Keratinocyte (primary cell): ENCODE measurements around the gene PBX2.

Experiments used
- CTCF ChIP-seq, 3 experiments: IDR thresholded peaks in 1 of 3; conservative IDR thresholded peaks in 1 of 3; optimal IDR thresholded peaks in 1 of 3; 2 replicates in 2 of 3; 3 replicates in 1 of 3; pipeline versions ENCODE3 to v1.5.1; 2011; ENCODE audit warnings: low read length in 3 of 3, mild to moderate bottlenecking in 3 of 3, moderate library complexity in 2 of 3, control low read depth in 1 of 3, inconsistent platforms in 1 of 3; ENCODE audit not compliant: insufficient read depth in 2 of 3; ENCODE audit errors: extremely low read depth in 1 of 3
- EZH2 ChIP-seq: IDR thresholded peaks from one replicate; pipeline ENCODE4 v1.6.1; 2012; ENCODE audit warnings: inconsistent platforms, mild to moderate bottlenecking, low read length, moderate library complexity

- TF ChIP-seq CTCF (optimal IDR thresholded peaks at IDR 0.05 in 1 of 3, IDR thresholded peaks at IDR 0.05 in 1 of 3, conservative IDR thresholded peaks at IDR 0.05 in 1 of 3; ENCODE audit: extremely low read depth in 1 of 3, insufficient read depth in 2 of 3, low read length in 3 of 3) (no peak), EZH2 (no peak)
Observed at GRCh38 chr6:32181148-32181702, 8.8 kb downstream of the PBX2 start.
